GM06990 (cell line): ENCODE measurements around the gene PRUNE2.

Experiments used
- DNase-seq: peaks from one replicate; pipeline ENCODE4 v3.0.0-alpha.2; 2011; ENCODE audit not compliant: insufficient read length; ENCODE audit errors: extremely low read depth
- H3K27me3 ChIP-seq: replicated peaks from 2 replicates; pipeline ENCODE4 v1.6.0; 2011; ENCODE audit warnings: low read length; ENCODE audit not compliant: control insufficient read depth, insufficient read depth
- H3K36me3 ChIP-seq: 2 replicates; pipeline ENCODE4 v1.5.1; 2011; ENCODE audit warnings: low read length; ENCODE audit not compliant: control insufficient read depth, insufficient read depth
- H3K4me3 ChIP-seq: replicated peaks from 2 replicates; pipeline ENCODE4 v1.5.1; 2011; ENCODE audit warnings: low read depth, mild to moderate bottlenecking, control low read depth, low read length
- TF ChIP-seq, protein P1 (sequence below): IDR thresholded peaks from 2 replicates; pipeline ENCODE4 v1.5.1; 2011; ENCODE audit warnings: low read length, control low read depth, mild to moderate bottlenecking, inconsistent platforms; ENCODE audit not compliant: insufficient read depth, poor library complexity, severe bottlenecking

The PRUNE2 gene

DNA sequence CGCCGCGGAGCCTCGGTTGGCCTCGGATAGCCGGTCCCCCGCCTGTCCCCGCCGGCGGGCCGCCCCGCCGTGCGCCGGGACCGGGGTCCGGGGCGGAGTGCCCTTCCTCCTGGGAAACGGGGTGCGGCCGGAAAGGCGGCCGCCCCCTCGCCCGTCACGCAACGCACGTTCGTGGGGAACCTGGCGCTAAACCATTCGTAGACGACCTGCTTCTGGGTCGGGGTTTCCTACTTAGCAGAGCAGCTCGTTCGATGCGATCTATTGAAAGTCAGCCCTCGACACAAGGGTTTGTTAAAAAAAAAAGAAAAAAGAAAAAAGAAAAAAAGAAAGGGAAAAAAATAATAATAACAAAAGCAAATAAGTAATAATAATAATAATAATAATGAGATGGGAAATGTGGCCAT, 334.2 kb downstream of the PRUNE2 start:
- H3K4me3 ChIP-seq = peak overlapping the region; percentile 47
- no peaks in the 10 kb centered on the region for H3K36me3 ChIP-seq
- peak; percentile 40 for DNase-seq
- no peaks in the 10 kb centered on the region for H3K27me3 ChIP-seq
- TF ChIP-seq, protein P1, sequence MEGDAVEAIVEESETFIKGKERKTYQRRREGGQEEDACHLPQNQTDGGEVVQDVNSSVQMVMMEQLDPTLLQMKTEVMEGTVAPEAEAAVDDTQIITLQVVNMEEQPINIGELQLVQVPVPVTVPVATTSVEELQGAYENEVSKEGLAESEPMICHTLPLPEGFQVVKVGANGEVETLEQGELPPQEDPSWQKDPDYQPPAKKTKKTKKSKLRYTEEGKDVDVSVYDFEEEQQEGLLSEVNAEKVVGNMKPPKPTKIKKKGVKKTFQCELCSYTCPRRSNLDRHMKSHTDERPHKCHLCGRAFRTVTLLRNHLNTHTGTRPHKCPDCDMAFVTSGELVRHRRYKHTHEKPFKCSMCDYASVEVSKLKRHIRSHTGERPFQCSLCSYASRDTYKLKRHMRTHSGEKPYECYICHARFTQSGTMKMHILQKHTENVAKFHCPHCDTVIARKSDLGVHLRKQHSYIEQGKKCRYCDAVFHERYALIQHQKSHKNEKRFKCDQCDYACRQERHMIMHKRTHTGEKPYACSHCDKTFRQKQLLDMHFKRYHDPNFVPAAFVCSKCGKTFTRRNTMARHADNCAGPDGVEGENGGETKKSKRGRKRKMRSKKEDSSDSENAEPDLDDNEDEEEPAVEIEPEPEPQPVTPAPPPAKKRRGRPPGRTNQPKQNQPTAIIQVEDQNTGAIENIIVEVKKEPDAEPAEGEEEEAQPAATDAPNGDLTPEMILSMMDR = no peak

DNA sequence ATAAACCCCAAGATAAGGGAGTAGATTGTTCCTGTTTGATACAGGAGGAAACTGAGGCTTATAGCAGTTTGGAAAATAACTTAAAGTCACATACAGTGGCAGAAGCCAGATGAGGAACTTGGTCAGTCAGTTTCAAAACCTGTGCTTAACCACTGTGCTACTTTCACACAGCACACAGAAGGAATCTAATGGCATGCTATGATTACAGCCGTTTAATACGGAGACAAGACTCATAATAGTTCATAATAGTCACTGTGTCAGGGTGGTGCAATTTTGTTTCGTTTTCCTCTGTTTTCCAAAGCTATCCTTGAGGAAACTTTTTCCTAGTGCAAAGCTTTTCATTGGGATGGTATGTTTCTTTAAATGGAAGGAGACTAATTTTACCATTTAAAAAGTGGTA, 334.6 kb downstream of the PRUNE2 start:
- peak overlapping the region; percentile 47 for H3K4me3 ChIP-seq
- TF ChIP-seq, protein P1 = no peak
- H3K36me3 ChIP-seq = no peaks in the 10 kb centered on the region
- DNase-seq = peak; percentile 48
- H3K27me3 ChIP-seq = no peaks in the 10 kb centered on the region

DNA sequence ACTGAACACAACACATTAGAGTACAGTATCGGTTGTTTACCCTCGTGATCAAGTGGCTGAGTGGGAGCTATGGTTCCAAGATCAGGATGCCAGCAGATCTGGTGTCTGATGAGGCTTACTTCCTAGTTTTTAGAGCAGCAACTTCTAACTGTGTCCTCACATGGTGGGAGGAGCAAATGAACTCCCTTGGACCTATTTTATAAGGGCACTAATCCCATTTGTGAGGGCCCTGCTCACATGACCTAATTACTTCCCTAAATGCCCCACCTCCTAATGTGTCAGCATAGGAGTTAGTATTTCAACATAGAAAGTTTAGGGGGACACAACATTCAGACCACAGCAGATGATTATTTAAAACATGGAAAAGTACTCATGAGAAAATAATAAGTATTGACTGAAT, 335.1 kb downstream of the PRUNE2 start:
- H3K4me3 ChIP-seq = no peak overlapping the region

DNA sequence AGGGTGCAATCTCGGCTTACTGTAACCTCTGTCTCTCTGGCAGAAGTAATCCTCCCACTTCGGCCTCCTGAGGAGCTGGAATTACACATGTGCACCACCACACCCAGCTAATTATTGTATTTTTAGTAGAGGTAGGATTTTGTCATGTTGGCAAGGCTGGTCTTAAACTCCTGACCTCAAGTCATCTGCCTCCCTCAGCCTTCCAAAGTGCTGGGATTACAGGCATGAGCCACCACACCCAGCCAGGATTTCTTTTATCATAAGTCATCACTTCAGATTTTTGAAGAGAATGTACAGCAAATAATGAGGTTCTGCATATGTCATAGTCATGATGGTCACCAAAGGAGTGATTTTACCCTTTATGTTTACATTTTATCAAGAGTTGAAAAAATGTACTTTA, 338.8 kb downstream of the PRUNE2 start:
- H3K4me3 ChIP-seq = no peak overlapping the region
- H3K27me3 ChIP-seq = no peaks in the 10 kb centered on the region
- no peaks in the 10 kb centered on the region for H3K36me3 ChIP-seq
- TF ChIP-seq, protein P1 = no peak
- DNase-seq = no peak

More for the DNA sequence above, 335.1 kb downstream of the PRUNE2 start:
- no peak for DNase-seq
- Histone ChIP-seq H3K27me3 (no peaks in the 10 kb centered on the region), H3K36me3 (no peaks in the 10 kb centered on the region)
- TF ChIP-seq, protein P1 = no peak

DNA sequence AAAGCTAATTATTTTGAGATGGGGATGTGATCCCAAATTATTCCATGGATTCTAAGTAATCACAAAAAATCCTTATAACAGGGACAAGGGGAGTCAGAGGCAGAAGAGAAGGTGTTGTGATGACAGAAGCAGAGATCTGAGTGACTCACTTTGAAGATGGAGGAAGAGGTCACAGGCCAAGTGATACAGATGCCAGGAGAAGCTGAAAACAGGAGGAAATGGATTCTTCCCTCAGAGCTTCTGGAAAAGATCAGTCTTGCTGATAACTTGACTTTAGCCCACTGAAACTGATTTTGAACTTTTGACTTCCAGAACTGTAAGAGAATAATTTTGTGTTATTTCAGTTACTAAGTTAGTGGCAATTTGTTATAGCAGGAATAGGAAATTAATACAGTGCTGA, 341.6 kb downstream of the PRUNE2 start:
- TF ChIP-seq, protein P1 = no peak
- no peak for DNase-seq
- Histone ChIP-seq H3K27me3 (no peaks in the 10 kb centered on the region), H3K36me3 (no peaks in the 10 kb centered on the region), H3K4me3 (no peak overlapping the region)

DNA sequence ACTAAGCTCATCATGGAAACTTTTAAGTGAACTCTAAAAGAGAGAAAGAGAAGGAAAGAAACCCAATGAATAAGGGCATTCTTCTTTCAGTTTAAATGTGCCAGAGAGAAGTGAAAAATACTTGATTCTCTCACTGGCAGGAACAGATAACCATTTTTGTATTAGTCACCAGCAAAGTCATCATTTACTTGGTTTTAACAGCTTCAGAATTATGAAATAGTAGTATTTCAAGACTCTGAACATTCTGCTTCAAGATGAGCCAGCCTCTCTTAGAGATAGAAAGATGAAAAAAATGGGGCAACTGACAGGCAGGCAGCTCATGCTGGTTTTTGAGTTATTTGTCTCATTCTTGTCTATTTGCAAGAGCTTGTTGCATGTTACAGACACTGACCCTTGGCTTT, 343.4 kb downstream of the PRUNE2 start:
- Histone ChIP-seq H3K4me3 (no peak overlapping the region), H3K36me3 (no peaks in the 10 kb centered on the region), H3K27me3 (no peaks in the 10 kb centered on the region)
- TF ChIP-seq, protein P1 = no peak
- DNase-seq = peak; percentile 24
